Neural progenitor cell (in vitro differentiated cells): ENCODE measurements around the gene COMMD10. TPM values are rescaled to one million over a fixed set of nuclear protein-coding genes. Genes with fewer than 3 reads are reported as not detected.
A peak's percentile ranks its signal among the peaks of the same experiment; 100 is the strongest.

Experiments used
- DNase-seq: peaks from one replicate; pipeline ENCODE4 v3.0.0-alpha.2; 2016; ENCODE audit warnings: low spot score
- H2AFZ ChIP-seq: fragments of 200-600 bp; sonication (generic); replicated peaks from 2 replicates; pipeline ENCODE4 v1.6.1; 2016; ENCODE audit warnings: antibody characterized with exemption
- H3F3A ChIP-seq: fragments of 200-600 bp; sonication (generic); 2 replicates; pipeline ENCODE4 v1.6.1; 2016; ENCODE audit warnings: antibody characterized with exemption, low read depth
- H3K27ac ChIP-seq: fragments of 200-600 bp; sonication (generic); 2 replicates; pipeline ENCODE4 v1.5.1; 2016; ENCODE audit warnings: mild to moderate bottlenecking
- H3K27me3 ChIP-seq: fragments of 200-600 bp; sonication (generic); 2 replicates; pipeline ENCODE4 v1.6.1; 2016; ENCODE audit warnings: mild to moderate bottlenecking, moderate library complexity
- H3K36me3 ChIP-seq: fragments of 200-600 bp; sonication (generic); 2 replicates; pipeline ENCODE4 v1.5.1; 2016
- H3K4me1 ChIP-seq: fragments of 200-600 bp; sonication (generic); 2 replicates; pipeline ENCODE4 v1.6.1; 2016; ENCODE audit warnings: mixed run types
- H3K4me2 ChIP-seq: fragments of 200-600 bp; sonication (generic); 2 replicates; pipeline ENCODE4 v1.6.1; 2016
- H3K4me3 ChIP-seq: fragments of 200-600 bp; sonication (generic); 2 replicates; pipeline ENCODE4 v1.5.1; 2016
- H3K79me2 ChIP-seq: fragments of 200-600 bp; sonication (generic); 2 replicates; pipeline ENCODE4 v1.6.1; 2016; ENCODE audit warnings: low read depth
- H3K9ac ChIP-seq: fragments of 200-600 bp; sonication (generic); 2 replicates; pipeline ENCODE4 v1.6.1; 2016
- H3K9me3 ChIP-seq: fragments of 200-600 bp; sonication (generic); 2 replicates; pipeline ENCODE4 v1.5.1; 2016; ENCODE audit warnings: low read depth
- H4K20me1 ChIP-seq: fragments of 200-600 bp; sonication (generic); 2 replicates; pipeline ENCODE4 v1.6.1; 2016; ENCODE audit warnings: low read depth
- H3K27ac Mint-ChIP-seq: 3 replicates; pipeline ENCODE4 v1.8.0; 2021; ENCODE audit warnings: mixed read lengths
- H3K27me3 Mint-ChIP-seq: 2 replicates; pipeline ENCODE4 v1.8.0; 2022; ENCODE audit warnings: low read depth, mild to moderate bottlenecking, inconsistent platforms, moderate library complexity, mixed read lengths; ENCODE audit not compliant: insufficient read depth
- H3K36me3 Mint-ChIP-seq: 3 replicates; pipeline ENCODE4 v1.8.0; 2021; ENCODE audit warnings: mixed read lengths
- H3K4me1 Mint-ChIP-seq: 3 replicates; pipeline ENCODE4 v1.8.0; 2021; ENCODE audit warnings: mixed read lengths
- H3K4me3 Mint-ChIP-seq: 3 replicates; pipeline ENCODE4 v1.8.0; 2021; ENCODE audit warnings: mild to moderate bottlenecking, moderate library complexity, mixed read lengths
- H3K9me3 Mint-ChIP-seq: 3 replicates; pipeline ENCODE4 v1.8.0; 2020; ENCODE audit warnings: mixed read lengths
- CTCF ChIP-seq: fragments of 200-600 bp; sonication (generic); IDR thresholded peaks from 2 replicates; pipeline ENCODE4 v1.5.1; 2017; ENCODE audit warnings: antibody characterized with exemption, mild to moderate bottlenecking
- EZH2 ChIP-seq: fragments of 200-600 bp; sonication (generic); IDR thresholded peaks from 2 replicates; pipeline ENCODE4 v1.6.1; 2017; ENCODE audit warnings: antibody characterized with exemption, mild to moderate bottlenecking, moderate library complexity
- EZH2phosphoT487 ChIP-seq: fragments of 200-600 bp; sonication (generic); IDR thresholded peaks from 2 replicates; pipeline ENCODE4 v1.6.1; 2017; ENCODE audit warnings: antibody characterized with exemption
- total RNA-seq: library from RNA; depleted of rRNA; stranded (reverse); fragments of >200 nt; gene quantifications from 2 replicates; pipeline ENCODE4 v1.2.3, GENCODE V29; 2015; ENCODE audit warnings: low replicate concordance

The COMMD10 gene
- total RNA-seq, 1 donor from 2014 or later: 77.0 TPM

- H3K79me2 ChIP-seq: no peaks in the 10 kb centered on the region
- H3K4me1 ChIP-seq: no peaks in the 10 kb centered on the region
- Mint-ChIP-seq H3K9me3 (no peaks in the 10 kb centered on the region), H3K4me3 (no peak overlapping the region), H3K27ac (no peak overlapping the region), H3K27me3 (no peaks in the 10 kb centered on the region), H3K36me3 (peaks cover 3% of the 10 kb centered on the region), H3K4me1 (no peaks in the 10 kb centered on the region)
- no peak for DNase-seq
- H3K4me3 ChIP-seq: no peak overlapping the region
- no peaks in the 10 kb centered on the region for H3K27me3 ChIP-seq
- H3F3A ChIP-seq: no peaks in the 10 kb centered on the region
- no peak overlapping the region for H3K27ac ChIP-seq
- no peak for TF ChIP-seq EZH2phosphoT487
- TF ChIP-seq CTCF: peak; percentile 40
- TF ChIP-seq EZH2: no peak
- no peaks in the 10 kb centered on the region for H3K36me3 ChIP-seq
- no peak overlapping the region for H2AFZ ChIP-seq
- H3K9ac ChIP-seq: no peak overlapping the region
- H3K4me2 ChIP-seq: no peak overlapping the region
- H3K9me3 ChIP-seq: no peaks in the 10 kb centered on the region
- H4K20me1 ChIP-seq: no peaks in the 10 kb centered on the region
Observed at GRCh38 chr5:116142495-116142894, 57.7 kb downstream of the COMMD10 start.

GRCh38 chr5:116144103-116144502, 59.3 kb downstream of the COMMD10 start:
- no peaks in the 10 kb centered on the region for H3K9me3 ChIP-seq
- H3K27ac Mint-ChIP-seq: no peak overlapping the region
- no peak overlapping the region for H3K27ac ChIP-seq
- H3K36me3 ChIP-seq: no peaks in the 10 kb centered on the region
- TF ChIP-seq EZH2 (no peak), CTCF (no peak), EZH2phosphoT487 (no peak)
- H3K4me2 ChIP-seq: no peak overlapping the region
- H2AFZ ChIP-seq: no peak overlapping the region
- H3K27me3 ChIP-seq: no peaks in the 10 kb centered on the region
- no peak overlapping the region for H3K9ac ChIP-seq
- no peak for DNase-seq
- H3K27me3 Mint-ChIP-seq: no peaks in the 10 kb centered on the region
- no peaks in the 10 kb centered on the region for H3K4me1 Mint-ChIP-seq
- peaks cover 7% of the 10 kb centered on the region for H3K36me3 Mint-ChIP-seq
- peaks cover 2% of the 10 kb centered on the region for H3K9me3 Mint-ChIP-seq
- no peaks in the 10 kb centered on the region for H3F3A ChIP-seq
- no peaks in the 10 kb centered on the region for H3K79me2 ChIP-seq
- no peak overlapping the region for H3K4me3 Mint-ChIP-seq
- H3K4me1 ChIP-seq: no peaks in the 10 kb centered on the region
- no peaks in the 10 kb centered on the region for H4K20me1 ChIP-seq
- H3K4me3 ChIP-seq: no peak overlapping the region

- H3K4me1 Mint-ChIP-seq: no peaks in the 10 kb centered on the region
- Histone ChIP-seq H2AFZ (no peak overlapping the region), H3K79me2 (no peaks in the 10 kb centered on the region), H3K4me1 (no peaks in the 10 kb centered on the region), H3K27me3 (no peaks in the 10 kb centered on the region), H3K4me3 (no peak overlapping the region), H3F3A (no peaks in the 10 kb centered on the region), H3K9me3 (no peaks in the 10 kb centered on the region), H3K36me3 (no peaks in the 10 kb centered on the region), H4K20me1 (no peaks in the 10 kb centered on the region), H3K27ac (no peak overlapping the region), H3K9ac (no peak overlapping the region), H3K4me2 (no peak overlapping the region)
- peaks cover 2% of the 10 kb centered on the region for H3K9me3 Mint-ChIP-seq
- no peak for TF ChIP-seq CTCF
- TF ChIP-seq EZH2: no peak
- no peak for TF ChIP-seq EZH2phosphoT487
- no peak for DNase-seq
- no peak overlapping the region for H3K4me3 Mint-ChIP-seq
- no peak overlapping the region for H3K27ac Mint-ChIP-seq
- peaks cover 7% of the 10 kb centered on the region for H3K36me3 Mint-ChIP-seq
- no peaks in the 10 kb centered on the region for H3K27me3 Mint-ChIP-seq
Observed at GRCh38 chr5:116144991-116145390, 60.2 kb downstream of the COMMD10 start.
